Natural killer cell (primary cell): ENCODE measurements around the gene VPS26C. TPM values are rescaled to one million over a fixed set of nuclear protein-coding genes. Genes with fewer than 3 reads are reported as not detected.

Source experiments
- ATAC-seq, 3 donors: fragments of 150-1000 bp in 2 of 3; fragments of 200-7000 bp in 1 of 3; cut with Tn5 transposase; 1 replicate in 1 of 3; 2 replicates in 2 of 3; pipeline ENCODE4 v1.10.0; 2021; ENCODE audit warnings: mild to moderate bottlenecking in 2 of 3, moderate library complexity in 2 of 3
- DNase-seq, 2 donors: peaks; one replicate each; pipeline versions ENCODE4 v3.0.0 to v3.0.0-alpha.2; 2013 to 2021; ENCODE audit warnings: mixed read lengths in 1 of 2
- H3K27ac ChIP-seq: one replicate; pipeline ENCODE4 v1.5.1; 2013; ENCODE audit warnings: mild to moderate bottlenecking, low read length
- H3K27me3 ChIP-seq: one replicate; pipeline ENCODE4 v1.6.1; 2013; ENCODE audit warnings: low read length; ENCODE audit not compliant: control insufficient read depth, insufficient read depth
- H3K36me3 ChIP-seq: one replicate; pipeline ENCODE4 v1.6.1; 2013; ENCODE audit warnings: low read length; ENCODE audit not compliant: control insufficient read depth, insufficient read depth
- H3K4me1 ChIP-seq: one replicate; pipeline ENCODE4 v1.6.1; 2013; ENCODE audit warnings: low read length; ENCODE audit not compliant: control insufficient read depth, insufficient read depth
- H3K4me3 ChIP-seq: one replicate; pipeline ENCODE4 v1.5.1; 2013; ENCODE audit warnings: low read length
- H3K9me3 ChIP-seq: one replicate; pipeline ENCODE4 v1.6.1; 2013; ENCODE audit warnings: low read length; ENCODE audit not compliant: control insufficient read depth, insufficient read depth
- H3K27ac Mint-ChIP-seq, 2 donors: one replicate each; pipeline ENCODE4 v1.8.0; 2022; ENCODE audit warnings: mild to moderate bottlenecking in 2 of 2, mixed read lengths in 2 of 2, moderate library complexity in 1 of 2
- H3K27me3 Mint-ChIP-seq, 2 donors: one replicate each; pipeline ENCODE4 v1.8.0; 2022; ENCODE audit warnings: low read depth in 2 of 2, mixed read lengths in 2 of 2
- H3K36me3 Mint-ChIP-seq: one replicate; pipeline ENCODE4 v1.8.0; 2022; ENCODE audit warnings: mixed read lengths
- H3K4me1 Mint-ChIP-seq, 2 donors: one replicate each; pipeline ENCODE4 v1.8.0; 2022; ENCODE audit warnings: mixed read lengths in 2 of 2
- H3K4me3 Mint-ChIP-seq: one replicate; pipeline ENCODE4 v1.8.0; 2022; ENCODE audit warnings: mild to moderate bottlenecking, moderate library complexity, mixed read lengths
- H3K9me3 Mint-ChIP-seq, 2 donors: one replicate each; pipeline ENCODE4 v1.8.0; 2022; ENCODE audit warnings: mixed read lengths in 2 of 2
- CTCF ChIP-seq: fragments of 200-600 bp; IDR thresholded peaks from one replicate; pipeline ENCODE4 v1.8.0; 2022; ENCODE audit warnings: antibody characterized with exemption
- WGBS: methylation state at CpG from one replicate; pipeline ENCODE4 v1.1.7; 2013; ENCODE audit warnings: missing lambda C conversion rate; ENCODE audit not compliant: insufficient coverage; 5-methylcytosine and 5-hydroxymethylcytosine counted together
- intact Hi-C: fragments of 100-400 bp; cut with micrococcal nuclease; formaldehyde crosslinking; loops from one replicate; pipeline ENCODE4 v1.14.2; 2022
- total RNA-seq, 4 donors: library from RNA; stranded (reverse); fragments of 120-200 nt in 1 of 4; gene quantifications; one replicate each; pipeline versions ENCODE4 v1.2.3 to v1.2.4, GENCODE V29; 2013 to 2022

Gene VPS26C
- total RNA-seq, 3 donors from 2014 or later (not counting 1 experiment from before 2014, with no cell fraction given) = 71.1 to 84.7 (median 72.2) TPM

GRCh38 chr21:37276377-37276776 is 9.2 kb upstream of the VPS26C start:
- Mint-ChIP-seq H3K4me1 (peaks cover 0 to 14% of the 10 kb centered on the region in 2 donors), H3K36me3 (no peaks in the 10 kb centered on the region), H3K27me3 (no peaks in the 10 kb centered on the region), H3K9me3 (no peaks in the 10 kb centered on the region), H3K4me3 (no peak overlapping the region), H3K27ac (no peak overlapping the region)
- intact Hi-C loops = no loop called here
- ATAC-seq (no peak), DNase-seq (no peak)
- 100% methylated on average over 2 of the region's 3 CpGs for WGBS
- H3K4me3 ChIP-seq = no peak overlapping the region
- H3K27me3 ChIP-seq = no peaks in the 10 kb centered on the region
- no peaks in the 10 kb centered on the region for H3K9me3 ChIP-seq
- no peak for TF ChIP-seq CTCF
- H3K36me3 ChIP-seq = no peaks in the 10 kb centered on the region
- H3K27ac ChIP-seq = no peak overlapping the region
- no peaks in the 10 kb centered on the region for H3K4me1 ChIP-seq

GRCh38 chr21:37273911-37274690 is 7.0 kb upstream of the VPS26C start:
- H3K9me3 Mint-ChIP-seq = no peaks in the 10 kb centered on the region
- H3K36me3 Mint-ChIP-seq = no peaks in the 10 kb centered on the region
- no peak overlapping the region for H3K4me3 Mint-ChIP-seq
- ATAC-seq (no peak), DNase-seq (no peak)
- H3K9me3 ChIP-seq = no peaks in the 10 kb centered on the region
- peaks cover 0 to 20% of the 10 kb centered on the region in 2 donors for H3K4me1 Mint-ChIP-seq
- no peaks in the 10 kb centered on the region for H3K27me3 Mint-ChIP-seq
- H3K27ac ChIP-seq = no peak overlapping the region
- H3K36me3 ChIP-seq = no peaks in the 10 kb centered on the region
- no peak for TF ChIP-seq CTCF
- H3K27ac Mint-ChIP-seq = no peak overlapping the region
- intact Hi-C loops = no loop called here
- no peak overlapping the region for H3K4me3 ChIP-seq
- H3K27me3 ChIP-seq = no peaks in the 10 kb centered on the region
- 74% methylated on average over 7 of the region's 9 CpGs for WGBS
- H3K4me1 ChIP-seq = no peaks in the 10 kb centered on the region

GRCh38 chr21:37273440-37273839 is 6.3 kb upstream of the VPS26C start:
- Histone ChIP-seq H3K4me3 (no peak overlapping the region), H3K9me3 (no peaks in the 10 kb centered on the region), H3K27me3 (no peaks in the 10 kb centered on the region), H3K4me1 (no peaks in the 10 kb centered on the region), H3K27ac (no peak overlapping the region), H3K36me3 (no peaks in the 10 kb centered on the region)
- no peak for TF ChIP-seq CTCF
- Mint-ChIP-seq H3K27me3 (no peaks in the 10 kb centered on the region), H3K4me3 (no peak overlapping the region), H3K4me1 (peaks cover 0 to 16% of the 10 kb centered on the region in 2 donors), H3K27ac (no peak overlapping the region), H3K9me3 (no peaks in the 10 kb centered on the region), H3K36me3 (no peaks in the 10 kb centered on the region)
- DNase-seq (no peak), ATAC-seq (no peak)
- intact Hi-C loops = no loop called here
- 40% methylated on average over 1 of the region's 1 CpG for WGBS

- Histone ChIP-seq H3K36me3 (no peaks in the 10 kb centered on the region), H3K4me3 (no peak overlapping the region), H3K4me1 (peaks cover 4% of the 10 kb centered on the region), H3K27me3 (no peaks in the 10 kb centered on the region), H3K9me3 (no peaks in the 10 kb centered on the region), H3K27ac (no peak overlapping the region)
- no peaks in the 10 kb centered on the region for H3K9me3 Mint-ChIP-seq
- H3K4me1 Mint-ChIP-seq = peaks cover 0 to 16% of the 10 kb centered on the region in 2 donors
- intact Hi-C loops = no loop called here
- no peaks in the 10 kb centered on the region for H3K27me3 Mint-ChIP-seq
- no peak overlapping the region for H3K27ac Mint-ChIP-seq
- DNase-seq (no peak), ATAC-seq (no peak)
- no peak overlapping the region for H3K4me3 Mint-ChIP-seq
- 93% methylated on average over 5 of the region's 6 CpGs for WGBS
- no peaks in the 10 kb centered on the region for H3K36me3 Mint-ChIP-seq
- no peak for TF ChIP-seq CTCF
These were observed 5.8 kb upstream of the VPS26C start for GRCh38 chr21:37272897-37273296.
